T follicular helper cell (primary cell): ENCODE measurements around the gene CCDC47.

Source experiments
- DNase-seq: peaks from one replicate; pipeline ENCODE4 v3.0.0-alpha.2; 2020; ENCODE audit warnings: low read depth

Gene CCDC47

DNA sequence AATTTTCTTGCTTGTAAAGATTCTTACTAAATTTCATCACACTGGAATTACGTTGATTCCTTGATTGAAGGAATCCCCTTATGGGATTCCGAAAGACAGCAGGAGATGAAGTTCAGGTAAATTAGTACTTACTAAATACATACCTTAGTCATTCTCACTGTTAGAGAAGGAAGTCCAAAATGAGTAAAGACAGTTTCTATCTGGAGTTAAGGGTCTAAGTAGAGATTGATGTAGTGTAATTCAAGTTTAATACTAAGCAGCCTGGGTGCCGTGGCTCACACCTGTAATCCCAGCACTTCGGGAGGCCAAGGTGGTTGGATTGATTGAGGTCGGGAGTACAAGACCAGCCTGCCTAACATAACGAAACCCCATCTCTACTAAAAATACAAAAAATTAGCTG is 10.1 kb upstream of the CCDC47 start:
- no peak for DNase-seq

DNA sequence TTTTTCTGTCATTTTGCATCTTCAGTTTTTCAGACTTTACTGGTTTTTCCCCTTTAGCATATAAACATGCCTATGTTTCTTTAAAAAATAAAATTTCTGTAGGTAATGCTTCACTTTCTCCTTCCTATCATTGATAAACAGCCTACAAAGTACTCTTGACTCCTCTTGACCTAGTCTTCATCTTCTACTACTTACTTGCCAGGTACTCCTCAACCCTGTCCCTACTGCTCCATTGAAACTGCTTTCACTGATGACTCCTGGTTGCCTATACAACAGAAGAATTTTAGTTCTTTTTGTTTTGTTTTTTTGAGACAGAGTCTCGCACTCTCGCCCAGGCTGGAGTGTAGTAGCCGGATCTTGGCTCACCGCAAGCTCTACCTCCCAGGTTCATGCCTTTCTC is 7.5 kb upstream of the CCDC47 start:
- no peak for DNase-seq

DNA sequence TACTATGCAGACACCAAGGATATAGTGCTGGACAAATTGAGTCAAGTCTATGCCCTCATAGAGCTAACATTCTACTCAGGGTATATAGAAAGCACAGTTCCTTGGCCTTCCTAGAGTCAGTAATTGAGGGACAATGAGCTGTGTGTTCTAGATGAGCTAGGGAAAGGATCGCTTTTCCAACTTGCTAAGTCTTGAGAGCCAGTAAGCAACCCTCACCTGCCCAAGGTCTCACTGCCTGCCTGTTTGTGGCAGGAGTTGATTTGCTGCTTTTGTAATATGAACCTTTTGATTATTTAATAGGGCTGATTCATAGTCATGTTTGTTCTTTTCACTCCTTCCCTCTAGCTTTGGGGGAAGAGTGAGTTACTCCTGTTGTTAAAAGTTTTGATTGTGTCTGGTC is 7.1 kb upstream of the CCDC47 start:
- DNase-seq: no peak

DNA sequence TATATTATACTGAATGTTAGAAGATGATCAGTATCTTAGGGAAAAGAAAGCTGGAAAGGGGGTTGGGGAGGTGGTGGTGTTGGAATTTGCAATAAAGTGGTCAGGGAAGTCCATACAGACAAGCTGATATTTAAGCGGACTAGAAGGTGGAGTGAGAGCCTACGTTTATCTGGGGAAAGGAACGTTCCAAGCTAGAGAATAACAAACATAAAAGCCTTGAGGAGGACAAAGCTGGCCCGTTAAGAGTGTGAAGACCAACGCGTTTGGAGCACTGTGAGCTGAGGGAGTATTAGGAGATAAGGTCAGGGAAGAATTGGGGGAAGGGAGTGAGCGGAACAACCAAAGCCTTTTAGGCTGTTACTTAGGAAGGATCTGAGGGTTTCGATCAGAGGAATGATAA is 2.0 kb upstream of the CCDC47 start:
- DNase-seq: no peak

DNA sequence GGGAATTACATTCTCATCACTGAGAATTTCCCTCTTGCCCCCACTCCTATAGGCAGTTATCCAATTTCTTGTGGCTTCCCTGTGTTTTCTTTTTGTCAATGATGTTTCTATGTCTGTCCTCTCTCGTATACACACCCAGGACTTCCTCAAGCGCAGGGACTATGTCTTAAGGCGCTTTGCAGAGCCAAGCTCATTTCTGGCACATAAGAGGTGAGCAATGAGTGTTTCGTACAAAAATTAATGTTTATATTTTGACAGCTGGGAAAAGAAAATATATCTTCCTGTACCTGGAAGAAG is 1.5 kb upstream of the CCDC47 start:
- DNase-seq: no peak

DNA sequence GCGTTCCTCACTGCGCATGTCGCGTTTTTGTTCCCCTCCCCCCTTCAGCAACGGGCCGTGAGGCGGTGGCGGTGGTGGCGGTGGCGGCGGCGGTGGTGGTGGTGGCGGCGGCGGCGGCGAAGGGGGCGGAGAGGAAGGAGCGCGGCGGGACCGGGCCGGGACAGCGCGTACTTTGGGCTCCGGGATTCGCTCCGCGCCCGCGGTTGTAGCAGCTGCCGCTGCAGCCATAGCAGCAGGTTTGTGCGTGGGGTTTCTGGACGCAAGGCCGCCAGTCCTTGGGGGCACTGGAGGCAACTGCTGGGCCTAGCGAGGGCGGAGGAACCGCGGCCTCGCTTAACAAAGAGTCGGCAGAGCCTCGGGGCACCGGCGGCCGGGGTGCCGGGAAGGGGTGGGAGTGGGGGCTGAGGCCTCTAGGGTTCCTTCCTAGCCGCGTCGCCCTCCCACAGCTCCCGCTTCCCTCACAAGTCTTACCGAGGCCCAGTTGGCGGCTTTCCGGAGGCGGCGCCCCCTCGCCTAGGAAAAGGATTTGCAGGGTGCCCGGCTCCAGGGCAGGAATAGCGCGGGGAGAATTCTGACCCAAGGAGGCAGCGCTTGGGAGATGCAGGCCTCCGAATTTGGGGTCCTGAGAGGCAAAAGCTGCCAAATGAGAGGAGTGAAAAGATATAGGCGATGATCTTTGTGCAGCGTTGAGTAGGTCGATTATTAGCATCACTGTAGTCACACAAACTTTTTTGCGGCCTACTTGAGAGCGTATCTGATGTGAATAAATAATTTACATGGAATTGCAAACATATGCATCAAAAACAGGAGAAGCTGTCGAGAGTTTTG is 958 bp upstream of the CCDC47 start, which contains the start of gene DDX42:
TSS of gene DDX42 (plus strand) at position 30 of the 828 bp plus-strand sequence. CDS start 12,880 bp downstream, outside the sequence.
- DNase-seq: peak; percentile 85

DNA sequence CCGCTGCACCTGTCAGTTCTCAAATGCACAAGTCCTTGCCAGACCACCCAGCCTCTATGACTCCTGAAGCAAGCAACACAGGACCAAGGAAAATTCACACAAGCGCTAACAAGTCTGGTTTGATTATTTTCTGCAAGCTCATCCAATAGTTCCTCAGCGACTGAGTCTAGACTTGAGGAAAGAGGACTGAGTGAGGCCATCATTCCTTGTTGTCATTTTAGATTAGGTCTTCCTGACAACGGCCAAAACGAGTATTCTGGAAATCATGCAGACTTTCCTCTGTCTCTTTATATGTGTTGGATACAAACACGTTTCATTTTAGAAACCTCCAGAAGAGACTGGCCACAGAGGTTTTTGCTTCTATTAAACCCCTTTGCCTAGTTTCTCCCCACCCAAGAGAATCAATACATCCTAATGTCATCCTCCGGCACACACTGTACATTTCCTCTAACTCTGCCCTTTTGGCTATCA is 561 bp downstream of the CCDC47 start:
- DNase-seq: no peak

DNA sequence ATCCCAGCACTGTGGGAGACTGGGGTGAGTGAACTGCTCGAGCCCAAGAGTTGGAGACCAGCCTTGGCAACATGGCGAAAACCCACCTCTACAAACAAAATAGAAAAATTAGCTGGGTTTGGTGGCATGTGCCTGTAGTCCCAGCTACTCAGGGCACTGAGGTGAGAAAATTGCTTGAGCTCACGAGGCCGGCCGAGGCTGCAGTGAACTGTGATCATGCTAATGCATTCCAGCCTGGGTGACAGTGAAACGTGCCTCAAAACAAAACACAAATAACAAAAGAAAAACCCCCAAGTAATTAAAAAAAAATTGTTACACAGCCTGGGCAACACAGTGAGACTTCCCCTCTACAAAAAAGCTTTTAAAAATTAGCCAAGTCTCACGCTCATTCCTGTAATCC is 5.0 kb downstream of the CCDC47 start:
- no peak for DNase-seq

DNA sequence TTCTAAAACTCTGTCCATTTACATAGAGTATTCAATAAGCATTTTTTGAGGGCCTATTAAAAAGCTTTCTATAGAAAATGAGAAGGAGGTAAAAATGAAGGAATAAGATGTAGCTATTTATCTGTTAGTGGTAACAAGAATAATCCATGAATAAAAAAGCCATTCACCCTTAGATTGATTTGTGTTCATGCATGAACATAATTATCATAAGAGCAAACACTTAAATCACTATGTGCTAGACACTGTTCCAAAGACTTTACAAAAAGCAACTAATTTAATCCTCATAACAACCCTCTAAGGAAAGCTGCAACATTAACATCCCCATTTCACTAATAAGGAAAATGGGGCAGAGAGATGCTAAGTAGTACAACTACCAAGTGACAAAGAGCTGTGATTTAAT is 6.6 kb downstream of the CCDC47 start:
- DNase-seq: no peak

DNA sequence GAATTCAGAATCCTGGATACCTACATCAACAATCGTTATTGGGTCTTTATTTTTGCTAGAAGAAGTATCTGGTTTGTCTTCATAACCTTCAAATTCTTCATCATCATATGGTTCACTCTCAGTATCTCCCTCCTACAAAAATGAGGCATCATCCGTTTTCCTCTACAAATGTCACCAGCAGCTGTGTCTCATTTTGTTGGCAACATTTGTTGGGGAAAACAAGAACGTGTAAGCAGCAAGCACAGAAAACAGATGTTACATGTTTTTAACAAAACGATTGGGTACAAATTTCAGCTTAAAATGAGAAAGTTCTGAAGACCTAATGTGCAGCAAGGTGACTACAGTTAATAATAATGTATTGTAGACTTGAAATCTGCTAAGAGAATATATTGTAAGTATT is 8.7 kb downstream of the CCDC47 start:
- DNase-seq: no peak

DNA sequence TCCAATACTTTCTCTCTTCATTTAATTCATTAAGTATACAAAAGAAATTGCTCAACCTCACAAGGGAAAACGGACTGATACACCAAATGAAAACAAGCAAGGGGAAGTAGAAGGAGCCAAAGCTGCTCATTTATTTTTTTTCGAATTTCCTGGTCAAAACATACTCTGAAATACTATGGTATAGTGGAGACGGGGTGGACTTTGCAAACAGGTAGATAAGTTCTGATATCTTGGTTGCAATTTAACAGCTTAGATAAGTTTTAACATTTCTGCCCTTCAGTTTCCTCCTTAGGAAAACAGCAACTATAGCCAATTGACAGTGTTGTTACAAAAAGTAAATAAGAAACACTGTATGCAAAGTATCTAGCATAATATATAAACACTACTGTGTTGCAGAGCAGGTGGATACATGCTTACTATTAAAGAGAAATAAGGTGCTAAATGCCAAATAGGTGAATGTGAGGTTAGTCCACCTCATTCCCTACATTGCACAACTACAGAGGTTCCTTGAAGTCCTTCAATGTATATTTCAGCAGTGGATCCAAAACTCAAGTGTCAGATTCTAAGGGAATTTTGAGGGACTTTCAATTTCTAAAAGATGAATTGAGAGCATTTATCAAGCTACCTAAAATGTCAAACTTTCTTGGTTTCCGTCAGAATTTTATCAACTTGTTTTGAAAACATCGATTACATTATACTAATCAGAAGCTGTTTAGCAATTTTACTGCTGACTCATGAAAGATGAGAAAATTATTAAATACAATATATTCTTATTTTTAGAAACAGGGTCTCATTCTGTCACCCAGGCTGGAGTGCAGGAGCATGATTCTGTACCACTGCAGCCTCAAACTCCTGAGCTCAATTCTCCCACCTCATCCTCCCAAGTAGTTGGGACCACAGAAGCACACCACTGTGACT is 11.0 kb downstream of the CCDC47 start:
- DNase-seq: no peak

DNA sequence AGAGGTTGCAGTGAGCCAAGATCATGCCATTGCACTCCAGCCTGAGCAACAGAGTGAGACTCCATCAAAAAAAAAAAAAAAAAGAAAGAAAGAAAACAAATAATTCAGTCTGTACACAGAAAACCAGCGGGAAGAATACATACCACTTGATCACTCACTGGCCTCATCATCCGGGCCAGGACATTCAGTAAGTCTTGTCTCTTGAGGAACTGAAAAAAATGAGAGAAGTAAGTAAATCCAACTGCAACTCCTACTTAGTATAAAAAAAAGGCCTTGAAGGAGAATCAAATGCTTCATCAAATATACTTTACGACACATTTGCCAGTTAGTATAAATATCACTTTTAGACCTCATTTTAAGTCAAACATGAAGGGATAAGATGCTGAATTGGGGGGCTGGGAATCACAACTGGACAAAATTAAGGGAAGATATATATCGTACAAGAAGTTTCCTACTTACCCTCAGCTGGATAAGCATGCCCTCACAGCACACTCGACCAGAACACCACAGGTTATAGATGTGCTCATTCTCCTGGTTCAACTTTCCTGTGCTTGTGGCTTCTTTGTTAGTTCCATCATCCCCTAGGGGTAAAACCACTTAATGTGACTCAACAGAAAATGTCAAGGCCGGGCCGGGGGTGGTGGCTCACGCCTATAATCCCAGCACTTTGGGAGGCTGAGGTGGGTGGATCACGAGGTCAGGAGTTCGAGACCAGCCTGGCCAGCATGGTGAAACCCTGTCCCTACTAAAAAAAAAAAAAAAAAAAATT is 12.4 kb downstream of the CCDC47 start:
- no peak for DNase-seq

DNA sequence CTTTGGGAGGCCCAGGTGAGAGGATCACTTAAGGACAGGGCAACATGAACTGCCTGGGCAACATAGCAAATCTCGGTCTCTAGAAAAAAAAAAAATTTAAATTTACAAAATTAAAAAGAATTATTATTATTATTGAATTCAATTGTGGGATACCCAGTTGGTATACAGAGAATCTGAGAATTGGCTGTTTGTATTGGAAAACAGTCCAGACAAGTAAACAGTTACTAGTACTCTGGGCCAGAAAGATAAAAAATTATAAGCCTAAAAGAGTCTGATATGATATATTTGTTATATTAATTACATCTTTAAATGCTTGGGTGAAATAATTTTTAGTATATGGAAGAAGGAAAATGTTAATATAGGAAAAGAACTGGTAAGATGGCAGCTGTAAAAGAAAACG is 15.0 kb downstream of the CCDC47 start:
- DNase-seq: no peak

DNA sequence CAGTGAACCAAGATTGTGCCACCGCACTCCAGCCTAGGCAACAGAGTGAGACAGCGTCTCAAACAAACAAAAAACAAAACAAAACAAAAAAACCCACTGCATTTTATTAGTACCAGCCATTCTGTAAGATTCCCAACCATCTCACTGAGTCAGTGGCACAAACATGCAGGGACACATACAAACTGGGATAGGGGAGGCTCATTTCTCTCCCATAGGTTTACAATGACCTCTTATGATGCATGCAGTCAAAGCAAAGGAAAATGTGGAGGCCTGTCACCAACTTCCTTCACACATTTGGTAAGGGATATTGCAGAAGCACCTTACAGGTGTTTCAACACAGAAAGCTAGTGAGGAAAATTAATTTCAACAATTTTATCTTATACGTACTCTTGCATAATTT is 19.4 kb downstream of the CCDC47 start:
- no peak for DNase-seq

DNA sequence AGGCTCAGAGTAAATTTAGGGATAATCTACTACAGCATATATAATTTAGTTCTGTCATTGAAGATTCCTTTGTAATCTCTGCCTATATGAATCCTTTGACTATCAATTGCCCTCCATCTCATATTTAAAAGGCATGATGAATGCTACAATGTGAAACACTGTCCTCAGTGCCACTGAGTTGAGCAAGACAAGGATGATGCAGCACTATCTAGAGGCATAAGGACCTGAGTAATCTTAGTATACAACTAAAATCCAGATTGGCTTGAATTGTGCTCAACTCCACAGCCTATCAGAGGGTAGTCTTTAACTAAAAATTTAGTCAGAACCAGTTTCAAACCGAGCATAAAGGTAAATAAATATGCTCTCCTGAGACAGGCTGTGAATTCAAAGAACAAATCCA is 20.2 kb downstream of the CCDC47 start:
- DNase-seq: no peak

DNA sequence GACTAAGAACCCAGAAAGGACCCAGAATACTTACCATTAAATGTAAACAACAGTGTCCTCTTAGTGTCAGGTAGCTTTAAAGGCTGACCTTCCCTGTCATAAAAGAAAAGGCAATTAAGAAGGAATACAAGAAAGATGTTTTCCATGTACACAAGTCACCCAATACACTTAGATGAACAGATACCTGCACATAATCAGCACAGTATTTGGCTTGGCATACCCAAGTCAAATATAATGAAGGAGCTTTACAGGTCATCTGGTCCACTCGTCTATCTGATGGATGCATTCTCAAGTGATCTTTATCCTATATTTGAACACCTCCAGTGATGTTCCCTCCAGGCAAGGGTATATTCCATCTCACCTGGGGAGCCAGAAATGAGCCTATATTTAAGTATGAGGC is 20.7 kb downstream of the CCDC47 start:
- DNase-seq: no peak

DNA sequence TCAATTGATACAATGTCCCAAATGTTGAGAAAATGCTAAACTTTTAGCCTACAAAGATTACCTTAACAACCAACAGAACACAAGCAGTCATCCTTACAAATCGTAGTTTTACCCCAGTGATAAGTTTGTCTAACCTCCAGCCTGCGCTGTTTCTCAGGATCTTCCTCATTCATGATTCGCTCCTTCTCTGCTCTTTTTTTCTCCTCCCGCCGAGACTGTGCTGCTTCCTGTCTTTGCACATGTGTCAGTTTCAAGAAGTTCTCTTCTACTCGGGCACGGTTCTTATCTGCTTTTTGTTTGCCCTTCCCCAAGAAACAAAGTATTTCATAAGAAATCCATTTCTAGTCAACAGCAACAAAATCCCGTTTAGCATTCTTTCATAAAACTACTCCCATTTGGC is 21.6 kb downstream of the CCDC47 start:
- DNase-seq: peak; percentile 3

DNA sequence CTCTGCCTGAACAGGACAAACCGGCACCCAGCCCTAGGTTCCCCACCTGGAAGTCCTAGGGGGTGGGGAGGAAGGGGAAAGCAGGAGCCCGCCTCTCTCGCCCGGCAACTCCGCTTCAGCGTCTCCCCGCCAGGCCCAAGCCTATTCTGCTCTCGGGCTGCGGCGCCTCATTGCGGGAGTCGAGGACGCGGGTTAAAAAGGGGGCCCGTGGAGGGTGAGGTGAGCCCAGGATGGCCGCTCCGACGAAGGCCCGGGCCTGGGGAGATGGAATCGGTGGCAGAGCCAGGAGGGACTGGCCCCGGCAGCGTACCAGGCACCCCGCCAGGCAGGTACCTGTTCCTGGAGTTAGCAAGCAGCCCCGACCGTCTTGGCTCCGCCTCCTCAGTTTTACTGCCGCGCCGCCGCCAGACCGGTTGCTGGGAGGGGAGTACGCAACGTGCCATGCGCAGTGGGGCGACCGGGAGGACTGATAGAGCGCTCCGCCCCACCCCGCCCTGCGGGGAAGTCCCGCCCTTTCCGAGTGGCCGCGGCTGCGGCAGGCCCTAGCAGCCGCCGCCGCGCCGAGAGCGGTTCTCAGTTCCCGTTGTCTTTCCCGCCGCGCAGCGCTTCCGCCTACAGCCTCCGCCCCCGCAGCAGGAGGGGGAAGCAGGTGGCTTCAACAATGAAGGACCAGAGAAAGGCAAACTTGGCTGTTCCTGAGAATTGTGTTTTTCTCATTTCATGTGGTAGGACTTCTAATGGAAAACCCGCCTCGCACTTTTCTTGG is 31.8 kb downstream of the CCDC47 start, which contains the start of gene STRADA:
TSS of gene STRADA (minus strand) at position 392 of the 766 bp plus-strand sequence. CDS start 13,430 bp downstream, outside the sequence.
- DNase-seq: peak; percentile 98

DNA sequence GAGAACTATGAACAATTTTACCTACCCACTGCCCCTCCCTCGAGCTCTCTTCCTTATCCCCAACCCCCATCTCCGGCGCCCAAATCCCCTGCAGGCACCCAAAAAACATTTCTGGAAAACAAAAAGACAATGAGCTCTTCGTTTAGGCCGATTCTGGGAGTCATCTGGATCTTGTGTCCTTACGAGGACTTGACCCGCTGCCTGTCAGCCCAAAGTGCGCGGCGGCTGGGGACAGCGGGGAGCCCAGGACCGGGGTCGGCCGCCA is 32.3 kb downstream of the CCDC47 start:
- DNase-seq: no peak

DNA sequence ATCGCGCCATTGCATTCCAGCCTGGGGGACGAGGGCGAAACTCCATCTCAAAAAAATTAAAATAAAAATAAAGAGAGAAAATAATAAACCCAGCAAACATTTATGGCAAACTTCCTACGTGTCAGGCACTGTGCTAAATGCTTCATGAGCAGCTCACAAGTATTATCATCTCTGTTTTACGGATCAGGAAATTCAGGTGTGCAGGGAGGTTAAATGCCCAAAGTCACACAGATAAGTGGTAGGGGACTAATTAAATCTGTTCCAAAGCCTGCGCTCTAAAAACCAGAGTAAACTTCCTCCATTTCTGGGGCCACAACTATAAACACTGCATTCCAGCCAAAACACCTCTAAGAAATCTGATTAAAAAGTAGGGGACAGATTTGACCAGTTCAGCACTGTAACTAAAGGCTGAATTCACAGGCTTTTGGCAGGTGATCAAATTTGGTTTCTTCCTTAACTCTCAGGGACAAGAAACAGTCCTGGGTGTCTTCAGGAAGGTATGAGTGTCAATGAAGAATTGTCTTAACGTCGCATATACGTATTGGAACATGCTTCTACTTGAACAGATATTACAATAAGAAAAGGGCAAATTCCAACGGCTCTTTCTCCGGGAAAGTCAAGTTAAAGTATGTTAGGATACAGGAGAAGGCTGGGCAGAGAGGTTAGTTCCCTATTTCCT is 32.8 kb downstream of the CCDC47 start:
- no peak for DNase-seq

DNA sequence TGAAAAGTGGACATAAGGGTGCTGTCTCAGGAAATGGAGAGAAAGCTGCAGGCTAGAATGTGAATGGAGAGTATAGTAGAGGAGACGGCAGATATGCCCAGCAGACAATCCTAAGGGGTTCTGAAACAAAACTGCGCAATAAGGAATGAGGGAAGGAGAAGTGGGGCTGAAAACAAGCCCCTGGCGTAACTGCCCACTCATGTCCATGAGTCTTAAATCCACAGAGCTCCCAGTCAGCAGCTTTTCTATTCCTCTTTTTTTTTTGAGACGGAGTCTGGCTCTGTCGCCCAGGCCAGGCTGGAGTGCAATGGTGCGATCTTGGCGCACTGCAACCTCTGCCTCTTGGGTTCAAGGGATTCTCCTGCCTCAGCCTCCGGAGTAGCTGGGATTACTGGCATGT is 37.7 kb downstream of the CCDC47 start:
- DNase-seq: no peak
